HG03097 (cell line): ENCODE measurements around the gene CELF5.

Experiments used
- ATAC-seq: cut with Tn5 transposase; IDR thresholded peaks from one replicate; pipeline ENCODE4 v1.9.1; 2021; ENCODE audit not compliant: unreplicated experiment, low FRiP score

CELF5 gene

GRCh38 chr19:3224346-3225168, at the start of gene CELF5:
Gene CELF5, plus strand, starts transcription at chr19:3224661. Its CDS starts 79 bp downstream, at chr19:3224740.
- no peak for ATAC-seq

DNA sequence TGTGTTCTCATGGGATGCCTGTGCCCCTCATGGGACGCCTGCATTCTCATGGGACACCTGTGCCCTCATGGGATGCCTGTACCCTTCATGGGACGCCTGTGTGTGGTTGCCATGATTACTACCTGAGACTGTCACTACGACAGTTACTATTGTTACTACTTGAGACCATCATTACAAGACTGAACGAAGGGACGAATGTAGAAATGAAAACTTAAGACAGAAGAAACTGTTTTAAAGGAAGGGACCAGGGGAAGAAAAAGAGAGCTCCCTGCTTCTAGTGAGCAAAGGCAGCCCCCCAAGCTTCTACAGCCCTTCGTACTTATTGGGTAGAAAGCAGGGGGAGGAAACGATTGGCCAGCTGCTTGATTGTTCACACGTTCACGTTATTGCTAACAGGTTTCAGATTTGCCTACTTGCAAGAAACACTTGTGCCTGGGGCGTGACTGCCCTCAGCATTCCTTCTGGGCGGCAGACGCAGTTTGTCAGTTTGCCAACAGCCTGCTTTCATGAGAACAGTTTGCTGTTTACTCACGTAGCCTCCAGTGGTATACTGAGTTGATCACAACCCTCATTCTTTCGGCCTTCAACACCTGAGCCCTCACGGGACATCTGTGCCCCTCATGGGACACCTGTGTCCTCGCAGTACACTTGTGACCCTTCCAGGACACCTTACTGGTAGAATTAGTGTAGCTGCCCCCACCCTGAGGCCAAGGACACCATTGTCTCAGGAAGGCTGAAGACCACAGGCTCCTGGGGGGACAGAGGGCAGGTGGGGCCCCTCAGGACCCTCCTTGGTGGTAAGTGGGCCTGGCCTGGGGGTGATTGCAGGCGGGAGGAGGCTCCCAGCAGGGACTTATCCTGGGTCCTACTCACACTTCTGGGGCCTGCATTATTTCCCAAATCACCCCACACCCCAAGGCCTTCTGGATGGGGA, 48.4 kb upstream of the CELF5 start:
- ATAC-seq = no peak

DNA sequence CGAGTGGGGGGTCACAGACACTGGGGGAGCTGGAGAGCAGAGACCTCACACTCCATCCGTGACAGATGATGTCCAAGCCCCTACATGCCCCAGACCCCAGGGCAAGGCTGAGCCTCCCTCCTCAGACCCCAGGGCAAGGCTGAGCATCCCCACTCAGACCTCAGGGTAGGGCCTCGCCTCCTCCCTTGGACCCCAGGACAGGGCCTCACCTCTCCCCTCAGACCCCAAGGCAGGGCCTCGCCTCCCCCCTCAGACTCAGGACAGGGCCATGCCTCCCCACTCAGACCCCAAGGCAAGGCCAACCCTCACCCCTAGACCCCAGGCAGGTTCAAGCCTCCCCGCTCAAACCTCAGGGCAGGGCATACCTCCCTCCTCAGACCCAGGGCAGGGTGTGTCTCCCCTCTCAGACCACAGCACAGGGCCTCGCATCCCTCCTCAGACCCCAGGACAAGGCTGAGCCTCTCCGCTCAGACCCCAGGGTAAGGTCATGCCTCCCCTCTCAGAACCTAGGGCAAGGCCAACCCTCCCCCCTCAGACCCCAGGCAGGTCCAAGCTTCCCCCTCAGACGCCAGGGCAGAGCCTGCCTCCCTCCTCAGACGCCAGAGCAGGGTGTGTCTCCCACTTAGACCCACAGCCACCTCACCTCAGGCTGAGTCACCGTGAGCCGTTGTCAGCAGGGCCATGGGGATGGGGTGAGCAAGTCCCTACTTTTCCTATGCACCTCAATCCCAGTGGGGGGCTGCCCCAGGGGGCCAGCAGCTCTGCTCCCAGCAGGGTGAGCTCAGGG, 47.6 kb upstream of the CELF5 start:
- ATAC-seq = no peak

DNA sequence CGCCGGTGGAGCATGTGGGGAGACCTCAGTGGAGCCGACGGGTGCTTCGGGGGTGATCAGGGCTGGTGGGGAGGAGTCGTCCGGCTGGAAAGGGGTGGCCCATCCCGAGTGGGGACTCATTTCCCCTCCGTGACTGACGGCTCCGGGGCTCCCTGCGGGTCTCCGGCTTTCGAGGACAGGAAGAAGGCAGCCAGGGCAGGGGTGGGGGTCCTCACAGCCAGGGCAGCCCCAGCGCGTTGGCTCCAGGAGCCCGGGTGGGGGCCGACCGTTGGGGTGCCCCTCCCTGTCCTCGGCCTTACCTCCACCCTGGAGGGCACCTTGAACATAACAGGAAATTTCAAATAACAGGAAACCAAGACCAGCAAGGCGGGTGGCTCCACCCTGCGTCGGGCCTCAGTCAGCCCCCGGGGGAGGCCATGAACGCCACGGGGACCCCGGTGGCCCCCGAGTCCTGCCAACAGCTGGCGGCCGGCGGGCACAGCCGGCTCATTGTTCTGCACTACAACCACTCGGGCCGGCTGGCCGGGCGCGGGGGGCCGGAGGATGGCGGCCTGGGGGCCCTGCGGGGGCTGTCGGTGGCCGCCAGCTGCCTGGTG, 46.0 kb upstream of the CELF5 start, which contains the start of gene S1PR4:
TSS of gene S1PR4 (plus strand) at position 393 of the 596 bp plus-strand sequence. CDS start at position 417, 24 bp downstream.
- peak; percentile 33 for ATAC-seq

DNA sequence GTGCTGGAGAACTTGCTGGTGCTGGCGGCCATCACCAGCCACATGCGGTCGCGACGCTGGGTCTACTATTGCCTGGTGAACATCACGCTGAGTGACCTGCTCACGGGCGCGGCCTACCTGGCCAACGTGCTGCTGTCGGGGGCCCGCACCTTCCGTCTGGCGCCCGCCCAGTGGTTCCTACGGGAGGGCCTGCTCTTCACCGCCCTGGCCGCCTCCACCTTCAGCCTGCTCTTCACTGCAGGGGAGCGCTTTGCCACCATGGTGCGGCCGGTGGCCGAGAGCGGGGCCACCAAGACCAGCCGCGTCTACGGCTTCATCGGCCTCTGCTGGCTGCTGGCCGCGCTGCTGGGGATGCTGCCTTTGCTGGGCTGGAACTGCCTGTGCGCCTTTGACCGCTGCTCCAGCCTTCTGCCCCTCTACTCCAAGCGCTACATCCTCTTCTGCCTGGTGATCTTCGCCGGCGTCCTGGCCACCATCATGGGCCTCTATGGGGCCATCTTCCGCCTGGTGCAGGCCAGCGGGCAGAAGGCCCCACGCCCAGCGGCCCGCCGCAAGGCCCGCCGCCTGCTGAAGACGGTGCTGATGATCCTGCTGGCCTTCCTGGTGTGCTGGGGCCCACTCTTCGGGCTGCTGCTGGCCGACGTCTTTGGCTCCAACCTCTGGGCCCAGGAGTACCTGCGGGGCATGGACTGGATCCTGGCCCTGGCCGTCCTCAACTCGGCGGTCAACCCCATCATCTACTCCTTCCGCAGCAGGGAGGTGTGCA, 45.3 kb upstream of the CELF5 start:
- ATAC-seq = peak; percentile 6

DNA sequence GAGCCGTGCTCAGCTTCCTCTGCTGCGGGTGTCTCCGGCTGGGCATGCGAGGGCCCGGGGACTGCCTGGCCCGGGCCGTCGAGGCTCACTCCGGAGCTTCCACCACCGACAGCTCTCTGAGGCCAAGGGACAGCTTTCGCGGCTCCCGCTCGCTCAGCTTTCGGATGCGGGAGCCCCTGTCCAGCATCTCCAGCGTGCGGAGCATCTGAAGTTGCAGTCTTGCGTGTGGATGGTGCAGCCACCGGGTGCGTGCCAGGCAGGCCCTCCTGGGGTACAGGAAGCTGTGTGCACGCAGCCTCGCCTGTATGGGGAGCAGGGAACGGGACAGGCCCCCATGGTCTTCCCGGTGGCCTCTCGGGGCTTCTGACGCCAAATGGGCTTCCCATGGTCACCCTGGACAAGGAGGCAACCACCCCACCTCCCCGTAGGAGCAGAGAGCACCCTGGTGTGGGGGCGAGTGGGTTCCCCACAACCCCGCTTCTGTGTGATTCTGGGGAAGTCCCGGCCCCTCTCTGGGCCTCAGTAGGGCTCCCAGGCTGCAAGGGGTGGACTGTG, 44.6 kb upstream of the CELF5 start:
- no peak for ATAC-seq

DNA sequence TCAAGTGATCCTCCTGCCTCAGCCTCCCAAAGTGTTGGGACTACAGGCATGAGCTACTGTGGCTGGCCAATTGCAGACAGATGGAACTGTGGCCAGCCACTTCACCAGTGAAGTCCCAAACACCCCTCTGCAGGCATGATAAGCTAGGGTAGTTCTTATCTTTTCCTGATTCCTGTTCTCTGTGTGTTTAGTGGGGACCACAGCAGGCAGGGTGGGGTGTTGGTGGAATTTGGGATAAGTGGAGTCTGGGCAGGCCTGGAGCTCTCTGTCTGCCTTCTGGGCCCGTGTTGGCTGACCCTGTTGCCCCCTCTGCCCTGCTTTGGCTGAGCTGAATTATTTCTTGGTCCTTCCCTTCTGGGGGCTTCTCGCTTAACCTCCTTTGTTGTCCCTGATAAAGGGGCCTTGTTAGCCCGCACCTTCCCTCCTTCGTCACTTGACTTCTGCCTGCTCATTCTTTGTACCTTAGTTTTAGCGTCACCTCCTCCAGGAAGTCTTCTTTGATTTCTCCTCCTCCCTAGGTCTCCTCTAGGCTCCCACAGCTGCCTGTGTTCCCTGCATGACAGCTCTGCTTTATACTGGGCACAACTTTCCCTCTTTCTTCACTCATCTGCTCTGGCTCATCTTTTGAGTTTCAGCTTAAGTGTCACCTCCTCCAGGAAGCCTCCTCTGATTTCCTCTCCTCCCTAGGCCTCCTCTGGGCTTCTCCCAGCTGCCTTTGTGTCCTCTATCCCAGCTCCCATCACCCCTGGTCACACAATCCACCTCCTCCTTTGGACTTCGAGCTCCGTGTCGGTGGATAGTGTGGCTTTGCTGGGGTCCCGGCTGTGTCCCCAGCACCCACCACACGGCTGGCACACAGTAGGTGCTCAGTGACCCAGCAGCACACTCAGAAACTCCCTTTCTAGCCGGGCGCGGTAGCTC, 40.5 kb upstream of the CELF5 start:
- ATAC-seq = no peak

DNA sequence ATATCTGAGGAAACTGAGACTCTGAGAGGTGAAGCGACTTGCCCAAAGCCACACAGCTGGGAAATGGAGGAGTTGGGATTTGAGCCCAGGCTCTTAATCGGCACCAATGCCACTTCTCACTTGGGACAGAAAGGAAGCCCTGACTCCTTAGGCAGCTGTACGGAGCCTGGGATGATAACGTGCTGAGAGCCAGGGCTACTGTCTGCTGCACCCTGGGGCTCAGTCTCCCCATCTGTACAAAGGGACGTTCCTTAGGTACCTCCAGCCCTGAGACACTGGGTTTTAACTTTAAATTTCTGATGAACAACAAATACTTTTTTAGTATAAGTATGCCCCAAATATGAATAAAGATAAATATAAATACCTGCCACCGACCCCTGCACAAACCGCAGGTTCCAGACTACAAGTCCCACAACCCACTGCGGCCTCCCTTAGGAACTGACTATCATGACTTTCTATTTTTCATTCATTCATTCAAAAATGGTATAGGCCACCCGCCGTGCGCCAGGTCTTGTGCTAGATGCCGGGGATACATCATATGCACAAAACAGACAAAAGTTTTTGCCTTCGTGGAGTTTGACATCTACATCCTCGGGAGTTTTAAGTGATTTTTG, 39.5 kb upstream of the CELF5 start:
- ATAC-seq = no peak

DNA sequence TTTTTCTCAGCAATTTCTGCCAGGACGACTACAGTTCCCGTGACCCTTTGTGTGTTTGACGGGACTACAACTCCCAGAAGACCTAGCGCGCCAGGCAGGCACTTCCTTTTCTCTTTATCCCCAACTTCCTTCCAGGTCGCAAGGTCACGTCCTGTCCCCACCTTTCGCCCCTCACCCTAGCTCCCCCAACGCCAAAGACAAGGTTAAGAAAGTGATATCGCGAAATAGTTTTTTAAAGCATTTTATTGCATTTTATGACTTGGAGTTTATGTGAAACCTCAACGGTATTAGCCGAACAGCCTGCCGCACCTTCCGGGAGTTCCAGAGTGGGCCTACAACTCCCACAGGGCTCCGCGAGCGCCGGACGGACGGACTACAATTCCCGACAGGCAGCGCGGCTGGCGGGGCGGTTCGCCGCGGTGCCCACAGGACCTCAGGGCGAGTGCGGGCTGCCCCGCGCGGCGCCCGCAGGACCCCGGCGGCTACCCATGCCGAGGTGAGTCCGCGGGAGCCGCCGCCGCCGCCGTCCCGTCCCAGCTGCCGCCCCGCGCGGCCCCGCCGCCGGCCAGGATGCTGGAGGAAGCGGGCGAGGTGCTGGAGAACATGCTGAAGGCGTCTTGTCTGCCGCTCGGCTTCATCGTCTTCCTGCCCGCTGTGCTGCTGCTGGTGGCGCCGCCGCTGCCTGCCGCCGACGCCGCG, 38.9 kb upstream of the CELF5 start, which contains the start of gene NCLN:
TSS of gene NCLN (plus strand) at position 470 of the 699 bp plus-strand sequence. CDS start at position 571, 101 bp downstream.
- ATAC-seq = peak; percentile 77

- ATAC-seq = peak; percentile 24
These were observed 38.2 kb upstream of the CELF5 start for GRCh38 chr19:3186160-3186688.

DNA sequence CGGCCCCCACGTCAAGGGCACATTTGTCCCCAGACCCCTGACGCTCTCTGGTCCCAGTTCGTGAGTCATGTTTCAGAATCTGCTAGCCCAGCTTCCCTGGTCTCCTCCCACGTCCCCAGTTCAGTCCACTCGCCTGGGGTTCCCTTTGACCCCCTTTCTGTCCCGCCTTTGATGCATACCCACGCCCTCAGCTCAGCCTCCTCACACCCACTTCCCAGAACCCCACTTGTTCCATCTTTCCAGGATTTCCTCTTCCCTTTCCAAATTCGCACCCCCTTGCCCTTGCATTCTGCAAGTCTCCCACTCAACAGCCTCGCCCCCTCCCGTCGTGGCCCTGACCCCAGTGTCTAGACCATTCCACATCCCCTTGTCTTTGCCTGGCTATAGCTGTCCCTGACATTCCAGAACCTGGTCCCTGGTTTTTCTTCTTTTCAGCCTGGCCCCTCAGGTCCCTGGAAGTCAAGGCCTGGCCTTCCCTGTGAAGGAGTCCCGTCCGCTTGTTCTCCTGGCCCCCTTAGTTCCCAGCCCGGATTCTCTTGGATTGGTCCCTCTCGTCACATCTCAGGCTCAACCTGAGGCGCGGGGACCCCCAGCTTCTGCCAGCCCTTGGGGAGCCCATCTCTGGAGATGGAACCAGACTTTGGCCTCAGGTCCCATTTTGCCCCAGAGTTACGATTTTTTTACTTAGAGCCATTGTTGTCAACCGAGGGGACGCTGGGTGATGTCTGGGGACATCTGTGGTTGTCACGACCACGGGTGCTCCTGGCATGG, 37.4 kb upstream of the CELF5 start:
- no peak for ATAC-seq

DNA sequence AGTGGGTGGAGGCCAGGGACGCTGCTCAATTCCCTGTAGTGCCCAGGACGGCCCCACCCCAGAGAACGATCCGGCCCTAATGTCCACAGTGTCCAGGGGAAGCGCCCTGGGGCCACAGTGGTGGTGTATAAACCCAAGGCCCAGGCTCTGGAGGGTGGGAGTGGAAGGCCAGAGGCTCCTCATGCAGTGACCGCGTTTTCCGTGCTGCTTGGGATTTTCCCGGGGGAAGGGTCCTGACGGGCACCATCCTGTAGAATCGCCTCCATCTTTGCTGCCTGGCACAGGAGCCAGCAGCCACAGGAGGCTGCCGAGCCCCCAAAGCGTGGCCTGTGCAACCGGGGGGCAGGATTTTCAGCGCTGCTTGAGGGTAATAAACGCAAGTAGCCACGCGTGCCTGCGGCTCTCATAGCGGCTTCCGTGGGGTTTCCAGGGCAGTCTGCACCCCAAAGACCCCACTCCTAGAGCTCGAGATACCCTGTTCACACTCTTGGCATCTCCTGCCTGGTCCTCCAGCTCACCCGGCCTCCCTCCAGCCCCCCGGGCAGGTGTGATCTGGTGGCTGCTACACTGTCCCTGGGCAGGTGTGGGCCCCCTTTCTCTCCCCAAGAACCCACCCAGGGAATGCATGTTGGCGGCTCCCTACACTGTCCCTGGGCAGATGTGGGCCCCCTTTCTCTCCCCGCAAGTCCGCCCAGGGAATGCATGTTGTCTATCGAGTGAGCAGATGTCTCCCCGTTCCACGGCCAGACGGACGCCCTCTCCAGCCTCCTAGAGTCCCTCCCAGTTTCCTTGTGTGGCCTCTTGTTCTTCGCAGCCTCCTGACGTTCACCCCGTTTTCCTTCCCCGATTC, 36.6 kb upstream of the CELF5 start:
- ATAC-seq = no peak

- no peak for ATAC-seq
These were observed 35.5 kb upstream of the CELF5 start for GRCh38 chr19:3188627-3189596.
